ENCODE data around the gene FER. TPM values are rescaled to one million over a fixed set of nuclear protein-coding genes. Genes with fewer than 3 reads are reported as not detected.
"Not testable (repeated sequence)": the region's sequence is repeated elsewhere in the genome, so short reads cannot be mapped to it uniquely, and the experiment has no call there.

The FER gene
- total and polyA plus RNA-seq, 12 donors: 3.5 to 37.5 (median 27.0) TPM

DNA sequence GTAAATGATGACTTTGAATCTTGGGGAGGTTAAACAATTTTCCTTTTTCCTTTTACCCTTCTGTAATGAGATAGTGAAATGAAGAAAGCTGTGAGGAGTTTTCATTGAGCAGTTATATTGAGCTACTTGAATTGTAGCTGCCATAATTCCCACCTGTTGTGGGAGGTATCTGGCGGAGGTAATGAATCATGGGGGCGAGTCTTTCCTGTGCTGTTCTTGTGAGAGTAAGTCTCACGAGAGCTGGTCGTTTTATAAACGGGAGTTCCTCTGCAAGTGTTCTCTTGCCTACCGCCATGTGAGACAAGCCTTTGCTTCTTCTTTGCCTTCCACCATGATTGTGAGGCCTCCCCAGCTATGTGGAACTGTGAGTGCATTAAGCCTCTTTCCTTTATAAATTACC, 258.4 kb downstream of the FER start:
- Histone ChIP-seq H3K27ac (no peak overlapping the region), H3K4me1 (replicated peaks in 1 of 2) (no peaks in the 10 kb centered on the region), H3K9me3 (replicated peaks in 1 of 3) (no peaks in the 10 kb centered on the region), H3K36me3 (replicated peaks in 1 of 2) (no peaks in the 10 kb centered on the region), H3K27me3 (no peaks in the 10 kb centered on the region), H3K4me3 (no peak overlapping the region)
- no peak for DNase-seq
- no peak for TF ChIP-seq POLR2A (IDR thresholded peaks at IDR 0.05)
- TF ChIP-seq, protein P1, sequence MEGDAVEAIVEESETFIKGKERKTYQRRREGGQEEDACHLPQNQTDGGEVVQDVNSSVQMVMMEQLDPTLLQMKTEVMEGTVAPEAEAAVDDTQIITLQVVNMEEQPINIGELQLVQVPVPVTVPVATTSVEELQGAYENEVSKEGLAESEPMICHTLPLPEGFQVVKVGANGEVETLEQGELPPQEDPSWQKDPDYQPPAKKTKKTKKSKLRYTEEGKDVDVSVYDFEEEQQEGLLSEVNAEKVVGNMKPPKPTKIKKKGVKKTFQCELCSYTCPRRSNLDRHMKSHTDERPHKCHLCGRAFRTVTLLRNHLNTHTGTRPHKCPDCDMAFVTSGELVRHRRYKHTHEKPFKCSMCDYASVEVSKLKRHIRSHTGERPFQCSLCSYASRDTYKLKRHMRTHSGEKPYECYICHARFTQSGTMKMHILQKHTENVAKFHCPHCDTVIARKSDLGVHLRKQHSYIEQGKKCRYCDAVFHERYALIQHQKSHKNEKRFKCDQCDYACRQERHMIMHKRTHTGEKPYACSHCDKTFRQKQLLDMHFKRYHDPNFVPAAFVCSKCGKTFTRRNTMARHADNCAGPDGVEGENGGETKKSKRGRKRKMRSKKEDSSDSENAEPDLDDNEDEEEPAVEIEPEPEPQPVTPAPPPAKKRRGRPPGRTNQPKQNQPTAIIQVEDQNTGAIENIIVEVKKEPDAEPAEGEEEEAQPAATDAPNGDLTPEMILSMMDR (IDR thresholded peaks at IDR 0.05): no peak
- 87 to 94% (median 89%) methylated on average over 6 of the region's 6 CpGs for WGBS, 4 donors
- intact Hi-C loops (cut with DNase I): no loop called here

GRCh38 chr5:109016300-109016699, 268.6 kb downstream of the FER start:
- Histone ChIP-seq H3K36me3 (replicated peaks in 1 of 2) (no peaks in the 10 kb centered on the region), H3K9me3 (replicated peaks in 1 of 3) (no peaks in the 10 kb centered on the region), H3K27me3 (no peaks in the 10 kb centered on the region), H3K27ac (peak overlapping the region in 3 of 5 donors; percentile 4 to 49 (median 22)), H3K4me1 (replicated peaks in 1 of 2) (peaks cover 7 to 15% of the 10 kb centered on the region in 2 donors), H3K4me3 (no peak overlapping the region)
- intact Hi-C loops (cut with DNase I): no loop called here
- no peak for TF ChIP-seq POLR2A (IDR thresholded peaks at IDR 0.05)
- TF ChIP-seq, protein P1 (IDR thresholded peaks at IDR 0.05): no peak
- no peak for DNase-seq
- 20 to 25% (median 23%) methylated on average over 1 of the region's 1 CpG for WGBS, 4 donors

GRCh38 chr5:109022056-109022455, 274.4 kb downstream of the FER start:
- Histone ChIP-seq H3K27me3 (no peaks in the 10 kb centered on the region), H3K4me1 (replicated peaks in 1 of 2) (no peaks in the 10 kb centered on the region), H3K9me3 (replicated peaks in 1 of 3) (no peaks in the 10 kb centered on the region), H3K27ac (no peak overlapping the region), H3K4me3 (no peak overlapping the region), H3K36me3 (replicated peaks in 1 of 2) (no peaks in the 10 kb centered on the region)
- no peak for TF ChIP-seq POLR2A (IDR thresholded peaks at IDR 0.05)
- TF ChIP-seq, protein P1 (IDR thresholded peaks at IDR 0.05): no peak
- intact Hi-C loops (cut with DNase I): no loop called here
- DNase-seq: no peak

- H3K4me3 ChIP-seq; DNase-seq; H3K4me1 ChIP-seq (replicated peaks in 1 of 2); H3K36me3 ChIP-seq (replicated peaks in 1 of 2); H3K27me3 ChIP-seq; H3K27ac ChIP-seq; intact Hi-C loops (cut with DNase I); H3K9me3 ChIP-seq (replicated peaks in 1 of 3): not testable (repeated sequence)
- whole genome bisulfite sequencing, 4 donors: 0 to 58% (median 31%) methylated on average over 1 of the region's 1 CpG
Measured at GRCh38 chr5:109025729-109026128, 278.0 kb downstream of the FER start.

DNA sequence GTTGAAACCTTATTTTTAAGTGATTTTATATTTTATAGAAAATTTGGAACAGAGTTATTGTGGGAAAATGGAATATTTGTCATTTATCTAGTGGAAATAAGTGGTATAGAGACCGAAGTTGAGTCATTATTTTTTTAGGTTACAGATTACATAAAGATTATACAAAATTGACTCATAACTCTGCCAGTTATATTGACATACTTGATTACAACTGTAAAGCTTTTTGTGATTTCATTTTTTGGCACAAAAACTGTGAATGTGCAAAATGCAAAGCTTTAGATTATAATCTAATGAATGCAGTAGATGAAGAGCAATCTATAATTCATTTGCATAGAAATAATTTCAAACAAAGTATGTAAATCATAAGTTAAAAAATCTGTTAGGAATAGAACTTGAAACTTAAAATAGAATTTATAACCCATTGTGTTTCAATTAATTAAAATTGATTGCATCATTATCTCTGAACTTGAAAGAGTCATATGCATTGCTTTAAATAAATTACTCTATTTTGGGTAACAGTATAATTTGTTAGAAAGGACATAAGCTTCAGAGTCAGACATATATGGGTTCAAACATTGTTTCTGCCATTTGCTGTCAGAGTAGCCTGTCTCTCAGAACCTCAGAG, 280.4 kb downstream of the FER start:
- 91 to 96% (median 93%) methylated on average over 1 of the region's 1 CpG for WGBS, 4 donors
- no peak for DNase-seq
- intact Hi-C loops (cut with DNase I): no loop called here
- no peaks in the 10 kb centered on the region for H3K36me3 ChIP-seq (replicated peaks in 1 of 2)
- H3K9me3 ChIP-seq (replicated peaks in 1 of 3): no peaks in the 10 kb centered on the region
- H3K27me3 ChIP-seq: no peaks in the 10 kb centered on the region
- H3K4me3 ChIP-seq: no peak overlapping the region
- H3K4me1 ChIP-seq (replicated peaks in 1 of 2): no peaks in the 10 kb centered on the region
- H3K27ac ChIP-seq: no peak overlapping the region
- TF ChIP-seq, protein P1 (IDR thresholded peaks at IDR 0.05): no peak
- no peak for TF ChIP-seq POLR2A (IDR thresholded peaks at IDR 0.05)
